GM12873 (cell line): ENCODE results near the gene CECR2.

Source experiments
- CTCF ChIP-seq: IDR thresholded peaks from 2 replicates; pipeline ENCODE4 v1.5.1; 2012; ENCODE audit warnings: low read depth, mild to moderate bottlenecking, moderate library complexity, low read length, control low read depth; ENCODE audit not compliant: insufficient read depth; ENCODE audit errors: missing control alignments

CECR2 gene

GRCh38 chr22:17336061-17336460 is 33.2 kb upstream of the CECR2 start:
- no peak for TF ChIP-seq CTCF

- TF ChIP-seq CTCF = no peak
Observed at GRCh38 chr22:17337639-17338038, 31.6 kb upstream of the CECR2 start.

- TF ChIP-seq CTCF = no peak
Observed at GRCh38 chr22:17339095-17339693, 30.1 kb upstream of the CECR2 start.

- TF ChIP-seq CTCF = no peak
Observed at GRCh38 chr22:17342361-17342760, 26.9 kb upstream of the CECR2 start.

- TF ChIP-seq CTCF = peak; percentile 22
Observed at GRCh38 chr22:17343766-17344165, 25.5 kb upstream of the CECR2 start.

- no peak for TF ChIP-seq CTCF
Observed at GRCh38 chr22:17346578-17346977, 22.7 kb upstream of the CECR2 start.

GRCh38 chr22:17347724-17348123 is 21.5 kb upstream of the CECR2 start:
- no peak for TF ChIP-seq CTCF
